ENCODE data around the gene SDCCAG8.

DNA sequence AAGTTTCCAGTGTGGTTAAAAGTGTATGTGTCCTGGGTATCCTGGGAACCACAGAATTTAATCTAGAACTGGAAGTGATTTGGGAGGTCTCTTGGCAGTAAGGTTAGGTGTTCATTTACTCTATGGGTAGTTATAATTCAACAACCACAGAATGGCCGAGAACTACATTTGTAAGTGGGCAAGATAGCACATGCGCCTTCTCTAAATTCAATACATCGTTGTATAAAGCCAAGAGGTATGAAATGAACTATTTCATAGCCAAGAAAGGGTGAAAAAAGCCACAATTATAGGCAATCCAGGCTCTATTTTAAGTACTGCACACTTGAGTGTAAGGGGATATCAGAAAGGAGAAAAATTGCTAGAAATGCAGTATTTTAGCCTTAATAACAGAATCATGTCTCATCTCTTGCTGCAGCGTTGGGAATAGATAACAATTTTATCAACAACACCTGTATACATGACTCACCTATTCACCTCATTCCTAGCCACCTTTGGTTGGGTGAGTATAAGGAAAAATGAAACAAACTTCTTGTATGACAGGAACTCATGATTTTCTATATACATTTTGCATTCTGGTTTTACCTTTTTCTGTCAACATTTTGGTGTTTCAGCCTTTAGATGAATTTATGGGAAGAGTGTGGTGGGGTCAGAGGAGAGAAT is 4.5 kb downstream of the SDCCAG8 start:
- TF ChIP-seq, protein P1, sequence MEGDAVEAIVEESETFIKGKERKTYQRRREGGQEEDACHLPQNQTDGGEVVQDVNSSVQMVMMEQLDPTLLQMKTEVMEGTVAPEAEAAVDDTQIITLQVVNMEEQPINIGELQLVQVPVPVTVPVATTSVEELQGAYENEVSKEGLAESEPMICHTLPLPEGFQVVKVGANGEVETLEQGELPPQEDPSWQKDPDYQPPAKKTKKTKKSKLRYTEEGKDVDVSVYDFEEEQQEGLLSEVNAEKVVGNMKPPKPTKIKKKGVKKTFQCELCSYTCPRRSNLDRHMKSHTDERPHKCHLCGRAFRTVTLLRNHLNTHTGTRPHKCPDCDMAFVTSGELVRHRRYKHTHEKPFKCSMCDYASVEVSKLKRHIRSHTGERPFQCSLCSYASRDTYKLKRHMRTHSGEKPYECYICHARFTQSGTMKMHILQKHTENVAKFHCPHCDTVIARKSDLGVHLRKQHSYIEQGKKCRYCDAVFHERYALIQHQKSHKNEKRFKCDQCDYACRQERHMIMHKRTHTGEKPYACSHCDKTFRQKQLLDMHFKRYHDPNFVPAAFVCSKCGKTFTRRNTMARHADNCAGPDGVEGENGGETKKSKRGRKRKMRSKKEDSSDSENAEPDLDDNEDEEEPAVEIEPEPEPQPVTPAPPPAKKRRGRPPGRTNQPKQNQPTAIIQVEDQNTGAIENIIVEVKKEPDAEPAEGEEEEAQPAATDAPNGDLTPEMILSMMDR (conservative IDR thresholded peaks at IDR 0.05; ENCODE audit: low read depth, low read length), result no peak
- no peak for TF ChIP-seq EZH2 (IDR thresholded peaks at IDR 0.05; ENCODE audit: low read length, unreplicated experiment)
